BE2C (cell line): Measurements from ENCODE around the gene SLC22A15.

Source experiments
- DNase-seq: peaks from one replicate; pipeline ENCODE4 v3.0.0-alpha.2; 2020
- H3K27me3 ChIP-seq: fragments of 250-450 bp; sonication (Bioruptor Pico); 2 replicates; pipeline ENCODE4 v1.5.1; 2020; ENCODE audit warnings: mild to moderate bottlenecking
- H3K36me3 ChIP-seq: fragments of 250-450 bp; sonication (Bioruptor Pico); 2 replicates; pipeline ENCODE4 v1.5.1; 2020; ENCODE audit warnings: mild to moderate bottlenecking
- H3K4me1 ChIP-seq: fragments of 250-450 bp; sonication (Bioruptor Pico); 2 replicates; pipeline ENCODE4 v1.5.1; 2020
- H3K4me3 ChIP-seq: 2 replicates; pipeline ENCODE4 v1.5.1; 2011; ENCODE audit warnings: low read depth, low read length
- H3K9me3 ChIP-seq: fragments of 250-450 bp; sonication (Bioruptor Pico); 2 replicates; pipeline ENCODE4 v1.5.1; 2020
- CTCF ChIP-seq: IDR thresholded peaks from 2 replicates; pipeline ENCODE4 v1.5.1; 2012; ENCODE audit warnings: mild to moderate bottlenecking, low read depth, low read length

Gene SLC22A15

DNA sequence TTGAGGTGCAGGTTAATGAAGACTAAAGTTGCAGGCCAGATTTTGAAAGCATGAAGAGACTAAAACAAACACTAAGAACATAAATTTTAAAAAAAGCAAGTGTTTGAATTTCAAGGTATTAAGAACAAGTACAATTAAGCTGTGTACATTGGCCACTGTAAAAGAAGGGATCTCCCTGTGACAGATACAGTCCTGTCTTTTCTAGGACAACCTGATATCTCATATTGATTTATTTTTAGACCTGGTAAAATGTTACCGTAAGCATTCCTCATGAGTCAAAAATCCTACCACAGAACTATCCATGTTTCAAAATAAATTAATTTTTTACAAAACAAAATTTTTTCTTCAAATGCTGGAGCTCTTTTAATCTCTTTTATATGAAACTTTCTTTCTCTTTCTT is 39.4 kb downstream of the SLC22A15 start:
- TF ChIP-seq CTCF, result no peak
- no peaks in the 10 kb centered on the region for H3K4me1 ChIP-seq
- H3K36me3 ChIP-seq, result no peaks in the 10 kb centered on the region
- H3K27me3 ChIP-seq, result peaks cover 6% of the 10 kb centered on the region
- DNase-seq, result no peak
- H3K9me3 ChIP-seq, result no peaks in the 10 kb centered on the region; the same call in 1 of the 2 replicates
- H3K4me3 ChIP-seq, result no peak overlapping the region

DNA sequence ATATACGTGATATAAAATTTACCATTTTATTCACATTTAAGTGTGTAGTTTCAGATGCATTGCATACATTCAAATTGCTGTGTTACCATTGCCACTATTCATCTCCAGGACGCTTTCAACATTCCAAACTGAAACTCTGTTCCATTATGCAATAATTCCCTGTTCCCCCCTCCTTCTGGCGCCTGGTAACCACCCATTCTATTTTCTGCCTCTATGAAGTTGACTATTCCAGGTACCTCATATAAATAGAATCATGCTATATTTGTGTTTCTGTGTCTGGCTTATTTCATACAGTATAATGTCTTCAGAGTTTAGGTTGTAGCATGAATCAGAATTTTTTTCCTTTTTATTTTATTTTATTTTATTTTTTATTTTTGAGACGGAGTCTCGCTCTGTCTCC is 41.7 kb downstream of the SLC22A15 start:
- no peak for TF ChIP-seq CTCF

GRCh38 chr1:116019653-116020253 is 43.4 kb downstream of the SLC22A15 start:
- Histone ChIP-seq H3K36me3 (no peaks in the 10 kb centered on the region), H3K9me3 (no peaks in the 10 kb centered on the region; the same call in 1 of the 2 replicates), H3K27me3 (peaks cover 6% of the 10 kb centered on the region), H3K4me1 (no peaks in the 10 kb centered on the region), H3K4me3 (no peak overlapping the region)
- no peak for DNase-seq
- no peak for TF ChIP-seq CTCF

More for the DNA sequence above, 41.7 kb downstream of the SLC22A15 start:
- Histone ChIP-seq H3K27me3 (peaks cover 6% of the 10 kb centered on the region), H3K36me3 (no peaks in the 10 kb centered on the region), H3K4me3 (no peak overlapping the region), H3K9me3 (no peaks in the 10 kb centered on the region; the same call in 1 of the 2 replicates), H3K4me1 (no peaks in the 10 kb centered on the region)
- DNase-seq, result no peak

GRCh38 chr1:116020668-116021272 is 44.5 kb downstream of the SLC22A15 start:
- no peaks in the 10 kb centered on the region; the same call in 1 of the 2 replicates for H3K27me3 ChIP-seq
- no peaks in the 10 kb centered on the region for H3K4me1 ChIP-seq
- no peak overlapping the region for H3K4me3 ChIP-seq
- H3K9me3 ChIP-seq, result no peaks in the 10 kb centered on the region
- no peaks in the 10 kb centered on the region for H3K36me3 ChIP-seq
- peak; percentile 76 for DNase-seq
- peak; percentile 85 for TF ChIP-seq CTCF

DNA sequence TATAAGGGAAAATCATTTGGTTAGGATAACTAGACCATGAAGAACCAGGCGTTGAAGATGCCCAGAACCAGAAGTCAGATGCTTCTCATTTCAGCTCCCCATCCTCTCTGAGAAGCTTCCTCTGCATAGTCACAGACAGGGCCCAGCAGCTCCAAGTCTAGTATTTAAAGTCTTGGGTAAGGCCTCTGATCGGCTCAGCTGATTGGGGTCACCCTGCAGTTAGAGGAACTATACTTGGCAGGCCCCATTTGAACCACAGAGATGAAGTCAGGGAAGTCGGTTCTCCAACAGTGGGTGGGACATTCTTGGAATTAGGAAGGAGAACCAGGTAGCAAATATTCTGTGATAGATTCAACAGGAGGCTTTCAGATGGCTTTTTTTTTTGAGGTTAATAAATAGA is 48.3 kb downstream of the SLC22A15 start:
- Histone ChIP-seq H3K4me1 (no peaks in the 10 kb centered on the region), H3K9me3 (no peaks in the 10 kb centered on the region), H3K36me3 (no peaks in the 10 kb centered on the region), H3K4me3 (no peak overlapping the region), H3K27me3 (peaks cover 6% of the 10 kb centered on the region)
- no peak for DNase-seq
- no peak for TF ChIP-seq CTCF

GRCh38 chr1:116026631-116027030 is 50.3 kb downstream of the SLC22A15 start:
- H3K4me3 ChIP-seq, result no peak overlapping the region
- peaks cover 10% of the 10 kb centered on the region for H3K27me3 ChIP-seq
- H3K9me3 ChIP-seq, result no peaks in the 10 kb centered on the region
- DNase-seq, result no peak
- H3K36me3 ChIP-seq, result no peaks in the 10 kb centered on the region
- no peak for TF ChIP-seq CTCF
- no peaks in the 10 kb centered on the region for H3K4me1 ChIP-seq
